Melanocyte of skin (primary cell): Measurements from ENCODE around the gene CYP27A1. TPM values are rescaled to one million over a fixed set of nuclear protein-coding genes. Genes with fewer than 3 reads are reported as not detected.

Experiments
- total RNA-seq, 2 donors: library from RNA; depleted of rRNA; stranded (reverse); fragments of >200 nt; gene quantifications; 2 replicates each; pipeline ENCODE4 v1.2.3, GENCODE V29; 2012

CYP27A1 gene
- 100 to 1,000 TPM; 184 to 304 TPM for total RNA-seq

GRCh38 chr2:218781691-218782527 is at the start of gene CYP27A1:
CYP27A1 (plus strand) TSS chr2:218782147; CDS start chr2:218782183, 36 bp downstream.

GRCh38 chr2:218831378-218831990 is 49.5 kb downstream of the CYP27A1 start, which contains the start of gene PRKAG3:
PRKAG3 (minus strand) TSS chr2:218831803.

GRCh38 chr2:218859556-218859987 is 77.6 kb downstream of the CYP27A1 start, which contains the start of gene WNT6:
WNT6 (plus strand) TSS chr2:218859805; CDS start chr2:218860038, 233 bp downstream.

Other genes starting within 250 kb of the CYP27A1 start
- gene USP37, start 213.8 kb upstream of the CYP27A1 start, total RNA-seq: 10 to 100 TPM; 12.0 to 16.3 TPM
- gene CNOT9, start 213.3 kb upstream of the CYP27A1 start, total RNA-seq: 100 to 1,000 TPM in 1 of 2 donors, 10 to 100 TPM in 1; 88.1 to 126 TPM
- gene PLCD4, start 174.2 kb upstream of the CYP27A1 start, total RNA-seq: 1 to 10 TPM; 9.0 to 9.6 TPM
- gene ZNF142, start 122.5 kb upstream of the CYP27A1 start, total RNA-seq: 10 to 100 TPM; 13.0 to 15.5 TPM
- gene BCS1L, start 122.5 kb upstream of the CYP27A1 start, total RNA-seq: 10 to 100 TPM; 27.5 to 35.0 TPM
- 10 to 100 TPM; 42.7 to 56.6 TPM for gene RNF25, start 110.1 kb upstream of the CYP27A1 start, total RNA-seq
- 10 to 100 TPM; 19.0 to 32.3 TPM for gene STK36, start 110.1 kb upstream of the CYP27A1 start, total RNA-seq
- 10 to 100 TPM; 33.7 to 38.6 TPM for gene TTLL4, start 71.3 kb upstream of the CYP27A1 start, total RNA-seq
- not detected for gene PRKAG3, start 49.7 kb downstream of the CYP27A1 start, total RNA-seq
- gene WNT6, start 77.7 kb downstream of the CYP27A1 start, total RNA-seq: 1 to 10 TPM in 1 of 2 donors, under 1 TPM in 1; 0.34 to 1.7 TPM
- under 1 TPM in 1 of 2 donors, not detected in 1; 0.34 TPM for gene WNT10A, start 98.7 kb downstream of the CYP27A1 start, total RNA-seq
- not detected for gene CDK5R2, start 177.5 kb downstream of the CYP27A1 start, total RNA-seq
- gene FEV, start 203.0 kb downstream of the CYP27A1 start, total RNA-seq: not detected
- gene CRYBA2, start 211.3 kb downstream of the CYP27A1 start, total RNA-seq: under 1 TPM in 1 of 2 donors, not detected in 1; 0.34 TPM